ENCODE data around the gene MYO15B. TPM values are rescaled to one million over a fixed set of nuclear protein-coding genes. Genes with fewer than 3 reads are reported as not detected.

The MYO15B gene
- total RNA-seq, 1 experiment from 2014 or later = 30.3 TPM

DNA sequence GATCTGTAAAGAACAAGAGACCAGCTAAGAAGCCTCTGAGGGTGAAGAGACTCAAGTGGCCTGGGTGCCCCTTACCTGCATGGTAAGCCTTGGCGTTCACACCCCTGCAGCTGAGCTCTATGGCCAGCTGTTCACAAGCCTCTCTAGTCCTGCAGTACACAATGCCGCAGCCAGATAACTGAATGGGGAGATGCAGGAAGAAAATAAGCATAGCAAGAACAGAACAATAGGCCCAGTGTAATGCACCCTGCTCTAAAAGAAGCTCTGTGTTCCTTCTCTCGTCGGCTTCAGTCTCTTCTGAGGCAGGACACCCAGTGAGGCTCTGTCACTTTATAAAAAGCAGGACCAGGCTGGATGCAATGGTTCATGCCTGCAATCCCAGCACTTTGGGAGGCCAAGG is 73.9 kb downstream of the MYO15B start:
- Histone ChIP-seq H3K9me2 (ENCODE audit: insufficient read depth) (no peaks in the 10 kb centered on the region), H3K9ac (ENCODE audit: low read length) (no peak overlapping the region), H3K4me1 (ENCODE audit: control insufficient read depth in 1 of 2, insufficient read depth in 2 of 2, low read length in 2 of 2) (peaks cover 6 to 9% of the 10 kb centered on the region in 2 experiments; a peak in 3 of 4 replicates), H3K4me2 (ENCODE audit: low read length) (no peak overlapping the region), H3K27ac (ENCODE audit: low read depth, low read length) (no peak overlapping the region), H3K79me2 (ENCODE audit: insufficient read depth, low read length) (peaks cover 14% of the 10 kb centered on the region), H3K36me3 (ENCODE audit: control insufficient read depth in 1 of 2, insufficient read depth in 2 of 2, low read length in 2 of 2) (peaks cover 19 to 35% of the 10 kb centered on the region in 2 experiments; a peak in 2 of 4 replicates), H3K9me3 (ENCODE audit: control insufficient read depth in 1 of 2, insufficient read depth in 1 of 2, low read depth in 1 of 2, low read length in 2 of 2) (no peaks in the 10 kb centered on the region), H2AFZ (ENCODE audit: low read depth, low read length, poor library complexity, severe bottlenecking) (no peak overlapping the region), H4K20me1 (ENCODE audit: insufficient read depth) (no peaks in the 10 kb centered on the region), H3K4me3 (replicated peaks in 1 of 2; ENCODE audit: low read depth in 1 of 2, low read length in 2 of 2) (no peak overlapping the region), H3K27me3 (ENCODE audit: insufficient read depth, low read length) (no peaks in the 10 kb centered on the region)
- DNase-seq (ENCODE audit: low read depth, low spot score) (no peak), ATAC-seq (no peak)
- POLR2A ChIA-PET = no interaction called here
- intact Hi-C loops (cut with micrococcal nuclease) = no loop called here
- no TSS peak for BruUV-seq (replicated peaks)
- TF ChIP-seq ELF1 (IDR thresholded peaks at IDR 0.05; ENCODE audit: borderline replicate concordance, low read depth) = no peak
- no peak for TF ChIP-seq POLR2A (IDR thresholded peaks at IDR 0.05; ENCODE audit: borderline replicate concordance, extremely low read depth, insufficient read depth, insufficient read length)
- TF ChIP-seq CEBPB (IDR thresholded peaks at IDR 0.05; ENCODE audit: low read depth) = no peak
- TF ChIP-seq EGR1 (IDR thresholded peaks at IDR 0.05; ENCODE audit: low read depth) = no peak
- TF ChIP-seq SRF (IDR thresholded peaks at IDR 0.05; ENCODE audit: low read depth) = no peak
- TF ChIP-seq JUND (IDR thresholded peaks at IDR 0.05) = no peak
- TF ChIP-seq, protein P1, sequence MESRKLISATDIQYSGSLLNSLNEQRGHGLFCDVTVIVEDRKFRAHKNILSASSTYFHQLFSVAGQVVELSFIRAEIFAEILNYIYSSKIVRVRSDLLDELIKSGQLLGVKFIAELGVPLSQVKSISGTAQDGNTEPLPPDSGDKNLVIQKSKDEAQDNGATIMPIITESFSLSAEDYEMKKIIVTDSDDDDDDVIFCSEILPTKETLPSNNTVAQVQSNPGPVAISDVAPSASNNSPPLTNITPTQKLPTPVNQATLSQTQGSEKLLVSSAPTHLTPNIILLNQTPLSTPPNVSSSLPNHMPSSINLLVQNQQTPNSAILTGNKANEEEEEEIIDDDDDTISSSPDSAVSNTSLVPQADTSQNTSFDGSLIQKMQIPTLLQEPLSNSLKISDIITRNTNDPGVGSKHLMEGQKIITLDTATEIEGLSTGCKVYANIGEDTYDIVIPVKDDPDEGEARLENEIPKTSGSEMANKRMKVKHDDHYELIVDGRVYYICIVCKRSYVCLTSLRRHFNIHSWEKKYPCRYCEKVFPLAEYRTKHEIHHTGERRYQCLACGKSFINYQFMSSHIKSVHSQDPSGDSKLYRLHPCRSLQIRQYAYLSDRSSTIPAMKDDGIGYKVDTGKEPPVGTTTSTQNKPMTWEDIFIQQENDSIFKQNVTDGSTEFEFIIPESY (IDR thresholded peaks at IDR 0.05; ENCODE audit: extremely low read depth, insufficient replicate concordance, low read length) = no peak
- no peak for TF ChIP-seq EZH2phosphoT487 (IDR thresholded peaks at IDR 0.05; ENCODE audit: borderline replicate concordance)
- TF ChIP-seq YY1 (IDR thresholded peaks at IDR 0.05; ENCODE audit: extremely low read depth, insufficient replicate concordance, low read depth, low read length) = no peak
- TF ChIP-seq, protein P2, sequence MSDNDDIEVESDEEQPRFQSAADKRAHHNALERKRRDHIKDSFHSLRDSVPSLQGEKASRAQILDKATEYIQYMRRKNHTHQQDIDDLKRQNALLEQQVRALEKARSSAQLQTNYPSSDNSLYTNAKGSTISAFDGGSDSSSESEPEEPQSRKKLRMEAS (IDR thresholded peaks at IDR 0.05) = no peak
- TF ChIP-seq, protein P3, sequence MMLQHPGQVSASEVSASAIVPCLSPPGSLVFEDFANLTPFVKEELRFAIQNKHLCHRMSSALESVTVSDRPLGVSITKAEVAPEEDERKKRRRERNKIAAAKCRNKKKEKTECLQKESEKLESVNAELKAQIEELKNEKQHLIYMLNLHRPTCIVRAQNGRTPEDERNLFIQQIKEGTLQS (IDR thresholded peaks at IDR 0.05) = no peak
- no peak for TF ChIP-seq RAD21 (IDR thresholded peaks at IDR 0.05; ENCODE audit: low read depth)
- no peak for TF ChIP-seq CBX3 (IDR thresholded peaks at IDR 0.05; ENCODE audit: low read depth)
- TF ChIP-seq, protein P4, sequence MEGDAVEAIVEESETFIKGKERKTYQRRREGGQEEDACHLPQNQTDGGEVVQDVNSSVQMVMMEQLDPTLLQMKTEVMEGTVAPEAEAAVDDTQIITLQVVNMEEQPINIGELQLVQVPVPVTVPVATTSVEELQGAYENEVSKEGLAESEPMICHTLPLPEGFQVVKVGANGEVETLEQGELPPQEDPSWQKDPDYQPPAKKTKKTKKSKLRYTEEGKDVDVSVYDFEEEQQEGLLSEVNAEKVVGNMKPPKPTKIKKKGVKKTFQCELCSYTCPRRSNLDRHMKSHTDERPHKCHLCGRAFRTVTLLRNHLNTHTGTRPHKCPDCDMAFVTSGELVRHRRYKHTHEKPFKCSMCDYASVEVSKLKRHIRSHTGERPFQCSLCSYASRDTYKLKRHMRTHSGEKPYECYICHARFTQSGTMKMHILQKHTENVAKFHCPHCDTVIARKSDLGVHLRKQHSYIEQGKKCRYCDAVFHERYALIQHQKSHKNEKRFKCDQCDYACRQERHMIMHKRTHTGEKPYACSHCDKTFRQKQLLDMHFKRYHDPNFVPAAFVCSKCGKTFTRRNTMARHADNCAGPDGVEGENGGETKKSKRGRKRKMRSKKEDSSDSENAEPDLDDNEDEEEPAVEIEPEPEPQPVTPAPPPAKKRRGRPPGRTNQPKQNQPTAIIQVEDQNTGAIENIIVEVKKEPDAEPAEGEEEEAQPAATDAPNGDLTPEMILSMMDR (IDR thresholded peaks at IDR 0.05 in 2 of 3, conservative IDR thresholded peaks at IDR 0.05 in 1 of 3; ENCODE audit: borderline replicate concordance in 1 of 3, insufficient read depth in 1 of 3, low read depth in 2 of 3, low read length in 2 of 3) = no peak
- RAD21 ChIA-PET (ENCODE audit: low non-redundant PET in 1 of 2, low total read pairs in 2 of 2, uncharacterized antibody in 2 of 2, unreplicated experiment in 2 of 2) = no interaction called here
- CTCF ChIA-PET = interaction anchor here (1.6 to 1.9 kb wide), 2 partner anchors 10 to 28 kb away, joined by 4 to 7 read pairs; partner anchors contain the start of gene SMIM5

Measured in HCT116 (cell line).